GM19467 (cell line): ENCODE results near the gene NUP50.

ENCODE experiments used
- ATAC-seq: cut with Tn5 transposase; IDR thresholded peaks from one replicate; pipeline ENCODE4 v1.9.1; 2021; ENCODE audit warnings: mild to moderate bottlenecking, moderate library complexity; ENCODE audit not compliant: unreplicated experiment

The NUP50 gene

DNA sequence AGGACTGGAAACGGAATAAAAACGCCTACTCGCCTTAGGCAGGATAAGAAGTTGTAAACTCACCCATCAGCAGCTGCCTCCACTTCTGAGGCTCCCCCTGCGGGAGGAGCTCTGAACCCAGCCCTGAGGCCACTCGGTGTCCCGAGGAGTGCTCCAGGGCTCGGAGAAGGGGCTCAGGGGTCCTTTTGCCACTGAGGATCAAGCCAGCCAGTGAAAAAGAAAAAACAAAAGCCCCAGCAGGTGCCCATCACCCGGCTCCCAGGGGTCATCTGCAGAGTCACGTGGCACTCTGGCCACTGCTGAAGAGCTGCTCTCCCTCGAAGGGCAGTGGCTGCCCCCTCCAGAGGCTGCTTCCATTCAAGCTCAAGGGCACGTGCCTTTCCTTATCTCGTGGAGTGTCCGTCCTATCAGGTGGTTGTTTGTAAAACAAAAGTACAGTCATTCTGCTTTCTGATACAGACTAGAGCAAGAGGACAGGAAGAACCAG lies 29.0 kb downstream of the NUP50 start:
- ATAC-seq: no peak

DNA sequence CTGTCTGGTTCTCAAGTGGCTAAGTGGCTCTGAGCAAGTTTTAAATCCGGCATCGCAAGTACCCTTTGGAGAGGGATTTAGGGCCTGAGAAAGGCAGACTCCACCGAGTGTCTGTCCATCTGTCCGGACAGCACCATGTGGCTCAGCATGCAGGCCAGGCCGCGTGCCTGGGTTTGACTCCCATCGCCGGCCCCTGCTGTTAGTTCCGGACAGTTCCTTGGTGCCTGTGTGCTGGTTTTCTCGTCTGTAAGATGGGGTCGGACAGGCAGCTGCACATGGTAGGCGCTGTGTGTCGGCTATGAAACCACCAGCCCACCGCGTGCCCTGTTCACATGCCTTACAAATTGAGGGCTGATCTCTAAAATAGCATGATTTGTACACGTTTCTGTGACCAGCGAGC lies 31.0 kb downstream of the NUP50 start:
- no peak for ATAC-seq

GRCh38 chr22:45195616-45196015 lies 31.9 kb downstream of the NUP50 start:
- ATAC-seq: no peak

DNA sequence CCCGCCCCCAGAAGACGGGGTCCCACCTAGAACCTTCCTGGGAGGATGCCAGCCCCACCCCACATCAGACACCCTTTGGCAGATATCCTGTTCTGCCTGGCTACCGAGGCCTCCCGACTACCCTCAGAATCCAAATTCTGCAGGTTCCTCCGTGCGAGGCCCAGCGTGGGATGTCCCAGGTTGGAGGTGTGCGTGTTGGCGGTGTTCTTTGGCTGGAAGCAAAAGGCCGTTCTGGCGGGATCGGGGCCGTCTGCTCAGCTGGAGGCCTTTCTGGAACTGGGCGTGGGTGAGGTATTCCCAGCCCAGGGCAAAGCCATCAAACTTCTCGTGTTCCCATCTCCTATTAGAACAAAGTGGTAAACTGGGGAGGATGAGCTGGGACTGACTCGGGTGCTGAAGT lies 32.6 kb downstream of the NUP50 start:
- ATAC-seq: no peak

DNA sequence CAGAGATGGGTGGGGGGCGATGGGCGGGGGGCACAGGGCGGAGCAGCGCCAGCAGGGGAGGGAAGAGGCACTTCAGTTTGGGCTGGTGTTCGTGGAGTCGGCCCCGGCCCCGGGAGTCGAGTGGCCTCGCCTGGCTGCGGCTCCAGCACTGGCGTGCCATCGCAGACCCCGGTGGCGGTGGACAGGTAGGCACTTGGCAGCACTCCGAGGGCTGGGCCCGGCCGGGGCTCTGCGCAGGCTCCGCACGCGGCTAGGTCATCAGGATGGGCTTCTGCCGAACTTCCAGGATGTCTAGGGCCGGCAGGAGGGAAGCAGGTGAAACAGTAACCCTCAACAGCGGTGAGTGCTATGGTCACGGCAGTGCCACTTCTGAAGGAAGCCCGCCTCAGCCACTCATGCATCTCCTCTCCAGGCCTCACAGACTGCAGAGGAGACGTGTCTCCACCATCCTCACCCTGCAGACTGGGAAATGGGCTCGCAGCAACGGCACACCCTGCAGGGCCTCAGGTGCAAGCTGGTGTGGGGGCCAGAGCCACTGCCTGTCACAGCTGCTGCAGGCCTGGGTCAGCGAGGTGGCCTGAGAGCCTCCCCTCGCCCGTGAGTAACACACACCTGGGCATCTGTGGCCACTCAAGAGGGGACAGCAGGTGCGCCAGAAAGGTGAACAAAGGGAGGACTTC lies 33.3 kb downstream of the NUP50 start:
- ATAC-seq: no peak

DNA sequence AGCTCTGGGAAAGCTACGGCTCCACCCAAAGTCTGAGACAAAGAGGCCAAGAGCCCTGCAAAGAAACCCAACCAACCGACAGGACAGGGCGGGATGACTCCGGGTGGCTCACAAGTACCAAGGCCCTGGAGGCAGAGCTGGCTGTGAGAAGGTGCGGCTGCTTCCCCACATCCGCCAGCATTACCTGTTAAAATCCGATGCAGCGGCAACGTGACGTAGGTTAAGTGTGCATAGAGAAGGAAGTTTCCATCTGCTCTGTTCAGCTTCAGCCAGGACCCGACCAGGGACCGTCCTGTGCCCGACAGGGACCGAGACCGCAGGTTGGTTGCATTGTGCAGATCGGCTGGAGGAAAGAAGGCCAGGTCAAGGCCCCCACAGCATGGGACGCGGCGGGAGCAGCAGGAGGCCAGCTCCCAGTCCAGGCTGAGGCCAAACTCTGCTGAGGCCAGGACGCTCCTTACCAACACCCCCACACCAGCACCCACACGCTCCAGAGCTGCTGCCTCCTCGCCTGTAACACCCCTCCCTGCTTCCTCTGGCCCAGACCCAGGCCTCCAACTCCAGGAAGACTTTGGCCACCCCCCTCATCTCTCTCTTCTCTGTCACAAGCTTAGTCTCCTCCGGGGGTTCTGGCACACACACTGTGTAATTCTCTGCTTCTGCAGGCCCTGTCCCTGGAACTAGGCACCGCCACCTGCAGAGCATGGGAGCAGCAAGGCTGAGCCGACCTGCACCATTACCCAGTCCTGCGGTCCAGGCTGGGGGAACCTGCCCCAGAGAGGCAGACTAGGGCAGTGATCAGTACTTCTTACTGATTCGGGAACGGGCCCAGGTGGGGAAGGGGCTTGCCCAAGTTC lies 34.1 kb downstream of the NUP50 start:
- ATAC-seq: no peak

DNA sequence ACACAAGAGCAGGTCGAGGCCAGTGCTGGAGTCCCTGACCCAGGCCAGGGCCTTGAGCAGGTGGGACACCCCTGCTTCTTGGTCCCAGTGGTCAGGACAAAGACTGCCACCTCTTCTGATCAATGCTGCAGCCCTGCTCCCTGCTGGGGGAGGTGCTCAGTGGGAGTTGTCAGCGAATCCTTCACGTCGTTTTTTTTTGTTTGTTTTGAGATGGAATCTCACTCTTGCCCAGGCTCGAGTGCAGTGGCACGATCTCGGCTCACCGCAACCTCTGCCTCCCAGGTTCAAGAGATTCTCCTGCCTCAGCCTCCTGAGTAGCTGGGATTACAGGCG lies 34.7 kb downstream of the NUP50 start:
- no peak for ATAC-seq

DNA sequence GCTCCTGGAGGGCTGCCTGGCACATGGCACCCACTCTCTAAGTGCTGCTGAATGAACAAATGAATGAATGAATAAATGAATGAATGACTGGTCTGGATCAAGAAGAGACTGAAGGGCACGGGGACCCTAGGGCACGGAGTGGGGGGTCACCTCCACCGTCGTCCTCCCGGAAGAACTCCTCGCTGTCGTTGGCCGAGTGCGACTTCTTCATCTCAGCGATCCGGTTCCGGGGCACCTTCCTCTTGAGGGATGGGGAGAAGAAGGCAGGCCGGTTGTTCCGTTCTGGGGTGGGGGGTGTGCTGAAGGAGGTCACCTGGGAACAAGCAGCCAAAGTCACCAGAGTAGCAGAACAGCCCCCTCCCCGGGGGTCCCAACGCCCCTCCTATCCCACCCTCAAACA lies 36.0 kb downstream of the NUP50 start:
- ATAC-seq: no peak

GRCh38 chr22:45200230-45200629 lies 36.5 kb downstream of the NUP50 start:
- ATAC-seq: no peak

DNA sequence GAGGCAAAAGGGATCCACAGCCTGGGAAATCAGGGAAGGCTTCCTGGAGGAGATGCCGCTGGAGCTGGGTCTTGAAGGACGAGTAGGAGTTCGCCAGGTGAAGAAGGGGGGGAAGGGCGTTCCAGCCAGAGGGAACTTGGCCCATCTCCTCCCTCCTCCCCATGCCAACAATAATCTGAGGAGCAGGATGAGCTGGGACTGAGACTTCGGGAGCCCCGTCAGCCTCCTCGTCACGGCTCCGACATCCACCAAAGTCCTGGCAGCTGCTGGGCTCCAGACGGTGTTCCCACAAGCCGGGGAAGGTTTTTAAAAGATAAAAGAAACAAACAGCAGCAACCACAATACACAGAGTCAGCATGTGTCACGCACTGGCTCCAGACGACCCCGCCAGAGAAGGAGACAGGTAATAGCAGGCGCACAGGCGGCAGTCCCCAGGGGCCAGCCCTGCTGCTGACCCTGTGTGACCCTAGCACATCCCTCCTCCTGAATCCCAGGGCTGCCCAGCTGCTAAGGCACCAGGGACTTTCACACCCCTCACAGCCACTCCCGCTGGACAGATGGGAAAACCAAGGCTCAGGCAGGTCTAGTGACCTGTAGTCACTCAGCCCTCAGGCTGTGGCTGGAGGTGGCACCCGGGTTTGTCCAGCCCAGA lies 37.3 kb downstream of the NUP50 start:
- ATAC-seq: no peak

DNA sequence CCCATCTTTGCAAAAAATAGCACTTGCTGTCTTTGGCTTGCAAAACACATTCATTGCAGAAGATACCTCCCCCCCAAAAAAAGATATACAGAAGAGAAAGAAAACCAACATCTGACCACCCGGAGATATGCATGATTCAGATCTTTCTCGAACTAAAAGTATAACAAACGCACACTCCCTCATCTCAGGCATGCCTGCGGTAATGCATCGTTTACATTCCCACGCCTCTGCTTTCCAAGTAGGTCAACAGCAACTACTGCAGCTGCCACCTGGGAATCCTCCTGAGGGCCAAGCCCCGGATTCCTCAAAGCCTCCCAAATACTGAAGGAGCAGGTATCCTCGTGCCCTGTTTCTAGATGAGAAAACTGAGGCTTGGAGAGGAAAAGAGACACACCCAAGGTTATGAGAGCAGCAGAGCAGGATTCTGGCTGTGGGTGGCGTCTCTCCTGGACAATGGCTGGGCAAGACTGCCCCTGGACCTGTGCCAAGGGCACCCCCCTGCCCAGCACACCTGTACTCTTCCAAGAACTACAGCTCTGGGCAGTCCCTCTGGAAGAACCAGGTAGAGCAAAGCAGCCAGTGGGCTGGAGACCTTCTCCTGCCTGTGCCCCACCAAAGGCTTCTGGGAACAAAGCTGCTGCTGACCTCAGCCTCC lies 38.1 kb downstream of the NUP50 start:
- ATAC-seq: no peak

GRCh38 chr22:45202333-45203149 lies 38.8 kb downstream of the NUP50 start:
- ATAC-seq: no peak

- ATAC-seq: no peak
These were observed 39.6 kb downstream of the NUP50 start for GRCh38 chr22:45203150-45203951.

- ATAC-seq: no peak
These were observed 40.5 kb downstream of the NUP50 start for GRCh38 chr22:45204241-45204640.

DNA sequence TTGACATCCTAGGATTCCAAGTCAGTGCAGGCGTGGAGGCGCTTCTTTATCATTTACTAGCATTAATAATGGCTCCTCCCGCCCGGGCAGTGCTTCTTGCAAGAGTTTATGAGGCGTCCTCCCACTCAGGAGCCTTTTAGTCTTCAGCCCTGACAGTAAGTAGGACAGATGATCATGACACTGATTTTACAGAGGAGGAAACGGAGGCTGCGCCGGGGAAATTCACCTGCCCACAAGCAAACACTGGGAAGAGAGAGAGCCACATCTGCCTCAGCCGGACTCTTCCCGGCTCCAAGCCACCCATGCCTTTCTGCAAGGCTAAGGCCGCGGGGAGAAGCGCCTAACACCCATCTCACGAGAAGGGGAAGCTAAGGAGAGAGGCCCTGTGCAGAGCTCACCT lies 41.1 kb downstream of the NUP50 start:
- no peak for ATAC-seq

DNA sequence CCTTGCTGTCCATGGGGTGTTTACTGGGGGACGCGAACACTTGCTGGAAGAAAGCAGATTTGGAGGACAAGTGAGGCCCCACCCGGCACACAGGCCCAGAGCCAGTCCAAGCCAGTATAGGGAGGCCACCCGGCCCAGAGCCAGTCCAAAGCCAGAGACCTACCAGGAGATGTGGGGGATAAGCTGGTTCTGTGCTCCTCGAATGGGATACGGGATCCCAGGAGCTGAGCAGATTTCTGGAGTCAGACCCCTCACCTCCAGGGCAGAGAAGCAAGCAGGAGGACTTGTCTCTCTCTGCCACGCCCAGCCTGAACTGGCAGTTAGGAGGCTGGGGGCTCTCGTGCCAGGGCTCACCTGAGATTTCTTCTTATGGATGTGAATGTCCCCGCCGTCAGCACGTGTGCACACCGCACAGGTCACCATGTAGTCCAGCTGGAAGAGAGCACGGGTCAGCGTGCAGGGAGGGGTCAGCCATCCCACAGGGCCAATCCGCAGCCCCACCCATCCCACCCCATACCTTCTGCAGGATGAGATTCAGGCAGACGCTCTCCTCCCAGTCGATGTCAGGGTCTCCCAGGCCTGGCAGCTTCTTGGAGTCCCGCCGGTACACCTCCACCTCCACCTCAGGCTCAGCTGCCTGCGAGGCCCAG lies 41.7 kb downstream of the NUP50 start:
- ATAC-seq: no peak

DNA sequence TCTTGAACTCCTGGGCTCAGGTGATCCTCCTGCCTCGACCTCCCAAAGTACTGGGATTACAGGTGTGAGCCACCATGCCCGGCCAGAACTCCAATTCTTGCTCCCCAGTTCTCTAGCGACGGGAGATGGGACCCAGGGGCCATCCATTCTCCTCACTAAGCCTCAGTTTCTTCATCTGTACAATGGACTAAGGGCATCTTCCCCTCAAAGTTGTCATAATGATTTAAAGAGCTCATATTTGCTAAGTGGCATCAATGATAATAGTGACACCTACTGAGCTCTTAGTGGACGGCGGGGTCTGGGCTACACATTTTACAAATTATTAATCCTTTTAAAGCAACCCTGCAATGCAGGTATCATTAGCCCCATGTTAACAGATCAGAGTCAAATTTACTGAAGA lies 42.5 kb downstream of the NUP50 start:
- no peak for ATAC-seq

GRCh38 chr22:45207533-45207932 lies 43.8 kb downstream of the NUP50 start:
- ATAC-seq: no peak

GRCh38 chr22:45207981-45208664 lies 44.4 kb downstream of the NUP50 start:
- no peak for ATAC-seq
